ENCODE data around the gene DIPK1C. TPM values are rescaled to one million over a fixed set of nuclear protein-coding genes. Genes with fewer than 3 reads are reported as not detected.

The DIPK1C gene
- total RNA-seq, 1 donor from 2014 or later: 12.3 TPM

DNA sequence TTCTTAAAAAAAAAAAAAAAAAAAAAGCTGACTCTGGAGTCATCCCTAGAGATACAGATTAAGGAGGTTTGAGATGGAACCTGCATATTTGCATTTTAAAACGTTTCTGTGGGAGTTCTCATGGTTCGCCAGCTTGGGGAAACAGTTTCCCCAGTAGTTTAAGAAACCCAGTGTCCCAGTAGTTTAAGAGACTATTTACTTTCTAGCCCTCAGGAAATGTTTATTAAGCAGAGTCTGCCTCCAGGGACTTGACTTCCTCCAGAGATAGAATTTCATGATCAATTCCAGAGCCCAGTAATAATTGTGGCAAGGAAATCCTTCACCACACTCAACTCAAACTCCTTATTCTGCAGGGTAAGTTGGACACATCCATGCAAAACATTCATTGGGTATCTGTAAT is 39.1 kb downstream of the DIPK1C start:
- DNase-seq: no peak

DNA sequence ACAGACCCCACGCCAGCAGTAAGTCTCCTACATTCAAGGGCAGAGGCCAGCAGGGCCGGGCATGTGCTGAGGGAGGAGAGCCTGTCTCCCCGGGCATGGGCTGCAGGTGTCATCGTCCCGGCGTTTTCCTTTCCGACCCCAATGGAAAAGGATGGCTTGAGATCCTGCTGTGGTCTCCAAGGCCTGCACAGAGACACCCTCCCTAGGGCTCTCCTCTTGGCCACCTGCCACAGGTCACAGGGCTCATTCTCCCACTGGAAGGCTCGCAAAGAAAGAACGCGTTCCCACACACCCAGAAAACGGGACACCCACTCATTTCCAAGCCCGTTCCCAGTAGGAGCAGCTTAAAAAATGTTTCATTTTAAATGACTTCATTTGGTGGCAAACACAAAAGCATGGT is 41.0 kb downstream of the DIPK1C start:
- no peak for DNase-seq

DNA sequence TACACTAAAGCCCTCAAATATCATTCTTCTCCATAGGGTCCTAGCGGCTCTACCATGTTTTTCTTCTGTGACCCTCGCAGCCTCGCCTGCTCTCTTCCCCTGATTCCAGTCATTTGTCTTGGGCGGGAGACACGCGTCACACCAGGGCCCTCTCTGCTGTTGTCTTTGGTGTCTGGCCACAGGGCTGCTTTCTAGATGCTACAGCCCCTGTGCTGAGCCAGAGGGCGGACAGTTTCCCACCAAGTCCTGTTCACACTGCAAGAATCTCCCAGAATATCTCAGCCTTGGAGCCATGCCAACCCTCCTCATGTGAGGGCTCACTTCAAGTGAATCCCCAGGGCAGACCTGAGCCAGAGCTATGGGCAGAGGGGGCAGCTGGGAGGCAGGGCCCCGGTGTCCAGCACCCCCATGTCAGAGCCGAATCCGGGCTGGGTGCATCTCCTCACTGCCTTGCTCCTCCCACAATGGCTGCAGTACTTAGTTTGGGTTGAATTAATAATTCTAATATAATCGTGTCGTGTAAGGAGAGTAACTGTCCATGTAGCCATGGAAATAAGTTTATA is 42.1 kb downstream of the DIPK1C start:
- no peak for DNase-seq

DNA sequence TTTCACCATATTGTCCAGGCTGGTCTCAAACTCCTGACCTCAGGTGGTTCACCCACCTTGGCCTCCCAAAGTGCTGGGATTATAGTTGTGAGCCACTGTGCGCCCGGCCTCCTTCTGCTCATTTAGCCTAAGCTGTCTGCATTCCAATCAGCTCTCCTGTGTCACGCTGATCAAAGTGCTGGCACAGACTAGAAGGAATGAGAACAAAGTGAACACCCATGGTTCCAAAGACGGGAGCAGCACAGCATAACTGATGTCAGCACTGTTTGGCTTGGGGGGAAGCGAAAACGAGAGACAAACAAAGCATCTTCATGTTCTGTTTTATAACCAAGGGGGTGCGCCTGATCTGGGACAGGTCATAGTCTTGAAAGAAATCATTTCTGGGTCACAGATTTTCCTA is 43.3 kb downstream of the DIPK1C start:
- DNase-seq: no peak

DNA sequence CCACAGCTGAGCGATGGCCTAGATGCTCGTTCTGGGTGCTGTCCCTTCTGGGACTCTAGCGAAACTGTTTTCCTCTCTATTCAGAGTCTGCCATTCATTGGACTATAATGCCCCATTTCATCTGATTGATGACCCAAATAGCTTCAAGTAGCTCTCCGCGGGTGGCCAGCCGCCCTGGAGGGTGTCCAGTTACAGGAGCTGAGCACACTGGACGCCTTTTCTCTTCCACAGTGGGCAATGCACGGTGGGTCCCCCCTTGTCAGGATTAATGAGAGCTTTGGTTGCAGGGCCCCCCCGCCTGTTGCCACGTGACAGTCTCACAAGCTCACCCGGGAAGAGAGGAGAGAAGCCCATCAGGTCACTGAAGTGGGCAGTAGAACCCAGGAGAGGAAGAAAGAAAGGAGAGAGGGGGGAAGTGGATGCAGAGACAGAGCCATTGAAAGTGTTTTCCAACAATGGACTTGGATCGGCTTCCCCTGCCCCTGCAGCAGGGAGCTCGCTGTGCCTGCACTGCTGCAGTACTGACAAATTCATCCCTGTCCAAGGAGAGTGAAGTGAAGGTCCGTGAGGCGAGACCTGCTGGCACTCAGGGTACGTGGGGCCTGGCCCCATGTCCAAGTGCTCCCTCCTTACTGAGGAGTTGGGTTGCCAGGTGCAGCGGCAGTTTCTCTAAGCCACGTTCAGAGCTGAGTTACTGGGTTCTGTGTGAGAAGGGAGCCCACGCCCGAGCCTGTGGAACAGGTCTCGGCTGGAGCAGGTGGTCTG is 44.8 kb downstream of the DIPK1C start:
- peak; percentile 58 for DNase-seq

DNA sequence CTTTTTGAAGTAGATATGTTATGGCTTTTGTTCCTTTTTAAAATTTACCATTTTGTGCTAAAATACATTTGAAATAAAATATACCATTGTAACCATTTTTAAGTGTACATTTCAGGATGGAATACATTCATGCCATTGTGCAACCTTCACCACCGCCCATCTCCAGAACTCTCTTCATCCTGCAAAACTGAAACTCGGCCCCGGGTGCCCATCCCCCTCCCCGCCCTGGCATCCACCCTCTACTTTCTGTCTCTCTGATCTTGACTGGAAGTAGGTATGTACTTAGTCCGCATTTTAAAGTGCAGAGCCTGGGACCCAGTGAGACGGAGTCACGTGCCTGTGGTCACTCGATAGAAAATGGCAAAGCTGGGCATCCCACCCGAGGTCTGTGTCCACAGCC is 45.6 kb downstream of the DIPK1C start:
- DNase-seq: no peak

DNA sequence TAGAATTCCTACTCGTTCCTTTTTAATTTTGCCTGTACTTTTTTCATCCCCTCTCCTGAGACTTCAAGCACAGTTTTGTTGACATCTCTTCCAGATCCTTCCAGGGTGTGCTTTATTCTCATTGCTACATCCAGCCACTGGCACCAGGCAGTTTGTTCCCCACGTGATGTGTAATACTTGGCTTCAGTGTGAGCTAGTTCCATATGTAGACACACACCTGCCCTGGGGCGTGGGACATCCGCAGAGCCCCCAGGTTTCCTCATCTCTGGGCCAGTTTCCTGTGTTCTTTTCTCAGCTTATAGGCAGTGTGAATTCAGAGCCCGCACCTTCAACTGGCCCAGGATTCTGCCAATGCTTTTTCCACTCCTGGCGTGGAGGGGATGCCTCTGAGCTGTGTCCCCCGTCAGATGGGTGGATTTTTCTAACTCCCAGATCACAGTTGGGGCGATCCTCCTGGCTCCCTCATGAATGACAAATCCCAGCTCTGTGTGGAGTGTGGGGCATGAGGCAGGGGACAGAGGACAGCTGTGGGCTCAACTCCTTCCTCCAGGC is 46.6 kb downstream of the DIPK1C start:
- no peak for DNase-seq

DNA sequence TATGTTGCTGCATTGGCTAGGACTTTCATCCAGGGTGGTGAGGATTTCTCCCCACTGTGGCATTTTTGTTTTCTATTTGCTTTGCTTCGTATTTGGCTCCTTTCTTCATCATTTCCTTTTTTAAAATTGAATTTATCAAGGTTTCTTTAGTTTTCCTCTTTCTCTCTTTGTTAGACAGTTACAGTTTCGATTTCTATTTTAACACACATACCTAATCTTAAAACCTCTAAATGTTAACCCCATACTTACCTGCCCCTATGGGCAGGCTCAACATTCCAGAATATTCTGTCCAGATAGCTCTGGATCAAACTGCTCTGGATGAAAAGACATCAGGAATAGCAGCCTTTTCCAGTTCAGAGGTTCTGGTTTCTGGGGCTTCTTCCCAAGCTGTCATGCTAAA is 49.2 kb downstream of the DIPK1C start:
- DNase-seq: no peak

DNA sequence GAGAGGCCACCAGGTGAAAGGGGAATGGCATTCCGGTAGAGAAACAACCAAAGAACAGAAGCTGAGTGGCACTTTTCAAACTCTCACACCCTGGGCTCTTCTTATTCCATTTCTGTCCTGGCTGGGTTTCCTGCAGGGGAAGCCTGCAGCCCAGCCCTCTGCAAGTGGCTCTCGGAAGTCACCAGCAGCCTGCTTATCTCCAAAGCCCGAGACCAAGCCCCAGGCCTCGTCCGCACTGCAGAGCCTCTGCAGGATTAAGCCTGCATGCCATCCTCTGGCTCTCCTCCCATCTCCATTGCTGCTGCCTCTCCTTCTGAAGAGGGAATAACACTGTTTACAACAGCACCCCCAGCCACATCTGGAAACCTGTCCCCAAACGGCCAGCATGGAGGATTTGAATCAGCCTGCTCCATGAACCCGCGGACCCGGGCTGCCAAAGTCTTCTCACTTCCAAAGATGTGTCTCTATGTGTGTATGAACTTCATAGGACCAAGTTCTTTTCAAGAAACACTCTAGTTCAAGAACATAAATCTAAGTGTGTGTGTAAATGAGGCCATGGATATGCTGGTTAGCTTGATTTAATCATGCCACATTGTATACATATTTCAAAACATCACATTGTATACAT is 54.2 kb downstream of the DIPK1C start:
- DNase-seq: no peak

DNA sequence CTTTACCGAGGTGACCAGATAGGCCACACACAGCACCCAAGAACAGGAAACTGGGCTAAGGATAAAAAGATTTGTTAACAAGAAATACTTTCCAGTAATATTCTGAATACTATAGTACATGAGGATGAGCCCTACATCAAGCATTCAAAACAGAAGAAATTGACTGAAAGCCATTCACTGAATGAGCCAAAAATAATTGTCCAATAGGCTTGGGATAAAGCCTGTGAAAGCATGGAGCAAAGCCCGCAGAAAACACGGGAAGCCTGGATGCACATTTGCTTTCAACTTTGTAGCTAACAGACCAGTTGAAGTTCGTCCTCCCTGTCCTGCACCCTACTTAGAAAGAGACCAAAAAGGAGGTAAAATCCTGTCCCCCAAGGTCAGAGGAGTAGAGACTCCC is 56.3 kb downstream of the DIPK1C start:
- no peak for DNase-seq

DNA sequence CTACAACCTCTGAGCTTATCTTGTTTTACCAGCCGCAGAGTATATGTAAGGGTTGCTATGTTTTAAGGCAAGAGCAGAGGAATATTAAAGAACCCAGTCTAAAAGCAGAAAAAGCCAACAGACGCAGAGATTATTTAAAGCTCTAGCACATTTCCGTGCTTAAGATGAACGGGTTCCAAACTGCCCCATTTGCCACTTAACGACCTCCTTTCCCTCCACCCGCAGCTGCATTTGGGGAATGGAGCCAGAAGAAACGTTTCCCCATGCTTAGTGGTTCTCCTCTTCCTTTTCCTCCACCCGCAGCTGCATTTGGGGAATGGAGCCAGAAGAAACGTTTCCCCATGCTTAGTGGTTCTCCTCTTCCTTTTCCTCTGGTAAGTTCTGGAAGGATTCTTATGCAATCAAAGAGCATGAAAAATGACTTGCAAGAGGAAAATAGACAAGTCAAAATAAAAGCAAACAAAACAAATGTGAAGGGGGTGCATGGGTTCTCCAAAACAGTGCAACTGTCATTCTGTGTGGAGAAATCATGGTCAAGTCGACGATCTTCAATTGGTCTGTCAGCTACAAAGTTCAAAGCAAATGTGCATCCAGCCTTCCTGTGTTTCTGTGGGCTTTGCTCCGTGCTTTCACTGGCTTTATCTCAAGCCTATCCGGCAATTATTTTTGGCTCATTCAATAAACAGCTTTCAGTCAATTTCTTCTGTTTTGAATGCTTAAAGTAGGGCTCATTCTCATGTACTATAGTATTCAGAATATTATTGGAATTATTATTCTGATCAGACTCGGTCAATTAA is 57.8 kb downstream of the DIPK1C start:
- DNase-seq: no peak

DNA sequence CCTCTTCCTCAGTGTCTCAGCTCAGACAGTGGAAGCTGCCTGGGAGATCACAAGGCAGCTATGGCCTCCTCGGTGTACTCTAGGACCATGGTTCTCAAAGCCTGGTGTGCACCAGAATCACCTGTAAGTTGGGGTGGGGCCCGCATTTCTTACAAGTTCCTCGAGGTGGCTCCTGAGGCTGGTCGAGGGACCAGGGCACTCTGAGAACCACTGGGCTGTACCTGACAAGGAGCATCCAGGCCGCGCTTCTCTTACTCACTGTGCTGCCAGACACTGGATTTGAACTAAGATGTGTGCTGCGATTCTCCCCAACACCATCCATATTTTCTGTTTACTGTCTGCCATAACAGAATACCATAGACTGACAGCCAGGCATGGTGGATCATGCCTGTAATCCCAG is 59.5 kb downstream of the DIPK1C start:
- no peak for DNase-seq

DNA sequence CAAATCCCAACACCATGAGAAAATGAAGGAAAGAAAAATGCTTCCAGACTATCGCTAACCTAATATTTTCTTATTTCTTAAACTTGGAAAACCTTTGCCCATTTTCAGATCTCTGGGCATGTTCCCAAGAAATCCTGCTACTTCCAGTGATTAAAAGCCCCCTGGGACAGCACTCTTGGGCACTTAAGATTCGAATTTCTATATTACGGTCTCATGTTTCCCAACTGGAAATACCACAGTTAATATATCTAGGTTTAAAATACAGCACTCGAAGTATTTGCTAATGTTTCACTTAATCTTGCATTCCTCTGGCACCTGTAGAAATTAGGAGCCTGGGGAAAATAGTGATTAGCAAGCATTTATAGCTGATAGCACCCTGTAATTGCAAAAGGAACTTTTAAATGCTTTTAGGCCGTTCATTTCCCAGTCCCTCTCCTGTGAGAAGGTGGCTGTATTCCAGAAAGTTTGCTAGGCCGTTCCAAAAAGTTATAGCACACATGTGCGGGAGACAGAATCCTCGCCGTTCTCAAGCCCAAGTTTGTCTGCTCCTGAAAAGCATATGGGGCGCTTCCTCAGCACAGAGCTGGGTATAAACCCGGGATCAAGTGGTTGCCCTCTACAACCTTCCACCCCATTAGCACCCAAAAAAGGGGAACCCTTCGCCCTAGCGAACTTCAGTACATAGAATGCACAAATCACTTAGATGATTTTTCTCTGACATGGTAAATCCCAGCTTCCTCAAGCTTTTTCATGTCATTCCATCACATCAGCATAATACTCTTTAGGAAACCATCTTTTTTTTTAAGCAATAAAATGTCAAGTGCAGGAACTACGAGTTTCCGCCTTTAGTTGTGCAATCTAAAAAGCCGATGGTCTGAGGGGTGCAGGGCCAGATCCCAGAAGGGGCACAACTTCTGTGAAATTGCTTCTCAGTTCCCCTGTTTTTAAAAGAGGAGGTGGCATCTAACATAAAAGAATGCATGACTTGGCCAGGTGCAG is 60.6 kb downstream of the DIPK1C start:
- DNase-seq: no peak

DNA sequence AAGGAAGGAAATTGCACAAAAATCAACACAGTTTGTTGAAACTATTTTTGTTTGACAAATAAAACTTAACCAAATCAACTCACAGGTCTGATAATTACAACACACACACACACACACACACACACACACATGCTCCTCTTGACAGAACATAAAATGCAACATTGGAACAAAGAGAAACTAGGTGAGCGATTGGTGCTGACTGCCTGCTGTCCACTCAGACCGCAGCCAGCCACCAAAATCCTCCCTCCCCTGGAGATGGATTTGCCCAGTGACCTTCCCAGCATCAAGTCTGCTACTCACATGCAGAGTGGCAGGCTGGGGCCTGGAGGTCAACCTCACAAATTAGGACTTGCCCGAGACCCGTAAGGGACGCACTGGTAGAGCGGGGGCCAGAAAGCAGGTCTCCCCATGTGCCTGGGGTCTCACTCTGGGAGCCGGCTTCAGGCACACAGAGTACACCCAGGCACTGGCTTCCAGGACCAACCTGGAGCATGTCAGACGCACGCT is 61.4 kb downstream of the DIPK1C start:
- no peak for DNase-seq

DNA sequence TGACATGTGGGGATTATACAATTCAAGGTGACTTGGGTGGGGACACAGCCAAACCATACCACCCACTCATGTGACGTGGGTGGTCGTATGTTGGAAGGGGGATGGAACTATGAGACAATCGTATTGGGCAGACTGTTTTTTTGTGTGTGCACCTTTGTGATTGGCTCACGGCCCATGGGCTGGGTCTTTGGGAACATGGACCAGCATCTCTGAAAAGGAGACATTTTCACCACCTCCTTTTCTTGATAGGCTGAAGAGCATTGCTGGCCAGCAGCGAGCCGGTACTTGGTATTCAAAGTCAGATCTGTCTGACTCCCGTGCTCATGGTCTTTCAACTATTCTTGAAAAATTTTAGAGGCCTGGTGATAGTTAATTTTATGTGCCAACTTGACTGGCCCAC is 62.1 kb downstream of the DIPK1C start:
- no peak for DNase-seq

DNA sequence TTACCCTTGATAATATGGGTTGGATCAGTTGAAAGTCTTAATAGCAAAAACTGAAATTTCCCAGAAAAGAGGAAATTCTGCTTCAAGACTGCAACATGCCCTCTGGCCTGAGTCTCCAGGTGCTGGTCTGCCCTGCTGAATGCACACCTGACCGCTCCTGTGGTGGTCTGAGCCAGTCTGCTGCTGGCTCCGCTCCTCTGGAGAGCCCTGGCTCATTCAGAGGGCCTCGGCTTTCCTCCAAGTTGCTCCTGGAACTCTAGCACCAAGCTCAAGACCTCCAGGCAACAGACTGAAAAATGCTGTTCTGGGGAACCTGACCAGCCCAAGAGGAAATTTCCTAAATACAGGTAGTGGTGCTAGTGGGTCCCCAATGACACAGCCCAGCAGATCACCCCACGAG is 64.8 kb downstream of the DIPK1C start:
- no peak for DNase-seq

DNA sequence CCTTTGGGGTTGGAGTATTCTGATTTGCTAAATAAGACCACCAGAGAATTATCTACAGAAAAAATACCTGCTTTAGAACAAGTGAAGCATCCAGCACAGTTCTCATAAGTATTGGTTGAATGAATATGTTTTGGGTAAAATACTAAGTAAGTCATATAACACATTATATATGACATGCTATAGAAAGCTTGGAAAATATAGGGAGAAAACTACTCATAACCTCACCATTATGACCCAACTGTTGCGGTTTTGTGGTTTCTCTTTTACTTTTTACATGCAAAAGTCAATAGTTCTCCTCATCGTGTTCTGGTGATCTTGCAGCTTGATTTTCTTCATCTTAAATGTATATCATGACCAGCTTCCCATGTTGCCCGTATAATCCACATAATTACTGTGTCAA is 66.2 kb downstream of the DIPK1C start:
- no peak for DNase-seq

DNA sequence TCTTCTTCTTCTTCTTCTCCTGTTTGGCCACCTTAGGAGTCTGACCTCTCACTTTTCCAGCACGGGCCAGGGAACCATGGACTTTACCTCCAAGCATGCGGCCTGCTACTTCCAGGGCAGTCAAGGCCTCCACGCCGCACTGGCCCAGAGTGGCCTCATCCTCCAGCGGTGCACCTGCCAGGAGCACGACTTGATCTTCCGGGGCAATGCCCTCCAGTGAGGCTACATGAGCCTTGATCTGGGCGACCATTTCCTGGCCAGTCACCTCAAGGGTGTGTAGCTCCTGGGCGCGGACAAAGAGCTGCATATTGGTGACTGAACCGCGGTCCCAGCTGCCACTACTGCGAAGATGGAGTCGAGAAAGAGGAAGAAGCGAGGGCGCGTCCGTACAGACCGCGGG is 67.1 kb downstream of the DIPK1C start:
- no peak for DNase-seq

DNA sequence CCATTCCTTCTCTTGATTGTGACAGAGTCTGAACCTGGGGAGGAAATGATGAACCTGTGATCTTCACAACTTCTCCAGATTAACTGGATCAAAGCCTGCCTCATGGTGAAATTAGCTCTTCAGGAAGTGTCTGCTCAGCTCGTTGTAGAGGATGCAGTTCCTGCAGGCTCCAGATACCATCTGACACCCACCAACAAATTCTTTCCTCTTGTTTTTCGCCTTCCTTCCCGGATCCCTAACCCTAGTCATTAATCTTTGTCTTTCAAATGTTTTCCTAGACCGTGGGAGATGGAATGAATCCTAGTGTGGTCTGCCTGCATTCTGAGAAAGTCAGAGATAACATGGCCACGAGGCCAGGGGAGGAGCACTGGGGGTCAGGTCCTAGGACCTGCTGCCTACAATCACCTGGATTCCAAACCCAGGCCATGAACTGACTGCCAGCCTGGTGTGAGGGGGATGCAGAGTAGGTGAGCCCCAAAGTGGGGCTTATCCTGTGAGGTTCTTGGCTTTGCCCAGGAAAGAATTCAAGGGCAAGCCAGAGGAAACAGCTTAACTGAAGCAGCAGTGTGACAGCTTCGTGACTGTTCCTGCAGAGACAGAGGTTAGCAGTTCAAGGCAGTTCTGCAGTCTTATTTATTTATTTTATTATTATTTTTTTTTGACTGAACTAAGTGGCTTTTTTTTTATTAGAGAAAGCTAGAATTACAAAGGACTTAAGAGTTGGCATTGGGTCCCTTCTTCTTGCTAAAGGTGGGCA is 67.8 kb downstream of the DIPK1C start:
- no peak for DNase-seq

DNA sequence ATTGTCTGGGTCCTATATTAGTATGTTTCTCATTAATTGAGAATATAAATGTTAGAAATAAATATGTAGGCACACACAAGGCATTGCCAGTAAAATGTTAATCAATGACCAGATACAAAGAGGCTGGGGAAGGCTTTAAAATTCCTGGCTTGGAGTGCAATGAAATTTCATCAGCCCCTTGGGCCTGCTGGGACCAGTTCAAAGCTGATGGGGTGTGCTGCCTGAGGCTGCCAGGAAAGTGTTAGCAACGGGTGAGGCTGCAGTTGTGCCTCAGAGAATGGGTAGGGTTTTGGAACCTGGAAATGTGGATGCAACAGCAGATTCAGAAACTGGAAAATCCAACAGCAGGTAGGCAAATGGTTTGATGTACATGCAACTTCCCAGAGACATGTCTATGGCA is 68.9 kb downstream of the DIPK1C start:
- no peak for DNase-seq

DNA sequence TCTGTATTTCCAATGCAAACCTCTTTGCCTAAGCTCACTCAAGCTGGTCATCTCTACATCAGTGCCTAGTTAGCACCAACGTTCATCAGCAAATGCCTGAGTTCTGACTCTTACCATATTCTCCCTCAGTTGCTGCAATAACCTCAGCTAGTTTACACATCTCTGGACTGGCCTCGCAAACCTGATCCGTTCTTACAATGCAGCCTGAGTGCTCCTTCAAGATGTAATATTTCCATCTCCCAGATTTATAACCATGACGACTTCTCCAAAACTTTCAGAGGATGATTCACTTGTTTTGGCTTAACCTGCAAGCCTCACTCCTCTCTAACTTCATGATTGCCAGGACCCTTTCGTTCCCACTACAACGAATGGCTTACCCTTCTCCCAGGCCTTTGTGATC is 69.7 kb downstream of the DIPK1C start:
- no peak for DNase-seq
